ENCODE measurements around the gene COL13A1. TPM values are rescaled to one million over a fixed set of nuclear protein-coding genes. Genes with fewer than 3 reads are reported as not detected.

Gene COL13A1
- polyA plus RNA-seq, 1 donor: 9.6 TPM

GRCh38 chr10:69968830-69969229 lies 167.1 kb downstream of the COL13A1 start:
- no peak overlapping the region for H3K4me3 ChIP-seq (ENCODE audit: low read length)
- peak; percentile 5 to 14 for DNase-seq
- 80% methylated on average over 1 of the region's 3 CpGs for WGBS (ENCODE audit: insufficient coverage, low lambda C conversion rate)

DNA sequence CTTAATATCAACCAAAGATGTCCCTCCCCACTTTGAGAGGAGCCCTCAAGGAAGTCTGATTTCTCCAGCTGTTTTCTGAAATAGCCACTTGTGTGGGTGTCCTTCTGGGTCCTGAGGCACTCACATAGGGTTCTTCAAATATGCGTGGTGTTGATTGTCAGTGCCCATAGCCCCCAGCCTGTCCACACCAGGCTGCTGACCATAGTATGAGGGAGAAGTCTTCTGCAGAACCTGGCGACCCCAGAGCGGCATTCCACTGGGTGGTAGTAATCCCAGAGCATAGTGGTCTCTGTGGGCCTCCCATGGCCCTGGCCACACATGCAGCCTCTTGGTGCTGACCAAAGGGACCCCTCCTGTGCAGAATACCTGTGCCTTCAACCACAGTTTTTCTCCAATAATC lies 168.3 kb downstream of the COL13A1 start:
- no CpG with 5 or more reads among the region's 3 CpGs for WGBS (ENCODE audit: insufficient coverage, low lambda C conversion rate)
- no peak for DNase-seq

More at GRCh38 chr10:69968830-69969229, 167.1 kb downstream of the COL13A1 start:
- no peaks in the 10 kb centered on the region for H3K9me3 ChIP-seq (ENCODE audit: control insufficient read depth, low read depth, low read length)
- no peak overlapping the region for H3K27ac ChIP-seq (ENCODE audit: low read length)
- H3K27me3 ChIP-seq (ENCODE audit: control insufficient read depth, insufficient read depth, low read length): peaks cover 6% of the 10 kb centered on the region
- no peaks in the 10 kb centered on the region for H3K36me3 ChIP-seq (ENCODE audit: control insufficient read depth, insufficient read depth, low read length)
- no peaks in the 10 kb centered on the region for H3K4me1 ChIP-seq (ENCODE audit: control insufficient read depth, insufficient read depth, low read length)

DNA sequence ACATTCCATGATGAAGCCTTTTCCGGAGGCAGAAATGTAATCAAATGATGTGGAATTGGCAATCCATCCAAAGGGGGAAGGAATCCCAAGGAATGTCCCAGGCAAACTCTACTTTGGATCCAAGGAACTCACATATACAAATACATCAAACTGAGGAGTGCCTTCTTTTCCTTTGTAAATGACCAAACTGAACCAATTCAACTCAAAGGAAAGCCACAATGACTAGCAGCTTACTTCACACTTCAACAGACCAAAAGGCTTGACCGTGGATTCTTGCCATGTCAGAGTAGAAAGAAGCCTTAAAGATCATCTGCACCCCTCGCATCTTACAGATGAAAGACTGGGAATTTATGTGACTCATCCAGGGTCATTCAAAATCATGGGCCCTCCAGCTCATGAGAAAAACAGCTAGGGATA lies 171.3 kb downstream of the COL13A1 start:
- no peak for DNase-seq
- Histone ChIP-seq H3K9me3 (ENCODE audit: control insufficient read depth, low read depth, low read length) (no peaks in the 10 kb centered on the region), H3K27me3 (ENCODE audit: control insufficient read depth, insufficient read depth, low read length) (peaks cover 6% of the 10 kb centered on the region), H3K27ac (ENCODE audit: low read length) (no peak overlapping the region), H3K36me3 (ENCODE audit: control insufficient read depth, insufficient read depth, low read length) (no peaks in the 10 kb centered on the region), H3K4me3 (ENCODE audit: low read length) (no peak overlapping the region), H3K4me1 (ENCODE audit: control insufficient read depth, insufficient read depth, low read length) (no peaks in the 10 kb centered on the region)
- WGBS (ENCODE audit: insufficient coverage, low lambda C conversion rate): no CpG with 5 or more reads among the region's 3 CpGs

More for the DNA sequence above, 168.3 kb downstream of the COL13A1 start:
- Histone ChIP-seq H3K36me3 (ENCODE audit: control insufficient read depth, insufficient read depth, low read length) (no peaks in the 10 kb centered on the region), H3K27ac (ENCODE audit: low read length) (no peak overlapping the region), H3K9me3 (ENCODE audit: control insufficient read depth, low read depth, low read length) (no peaks in the 10 kb centered on the region), H3K4me3 (ENCODE audit: low read length) (no peak overlapping the region), H3K27me3 (ENCODE audit: control insufficient read depth, insufficient read depth, low read length) (peaks cover 6% of the 10 kb centered on the region), H3K4me1 (ENCODE audit: control insufficient read depth, insufficient read depth, low read length) (no peaks in the 10 kb centered on the region)

DNA sequence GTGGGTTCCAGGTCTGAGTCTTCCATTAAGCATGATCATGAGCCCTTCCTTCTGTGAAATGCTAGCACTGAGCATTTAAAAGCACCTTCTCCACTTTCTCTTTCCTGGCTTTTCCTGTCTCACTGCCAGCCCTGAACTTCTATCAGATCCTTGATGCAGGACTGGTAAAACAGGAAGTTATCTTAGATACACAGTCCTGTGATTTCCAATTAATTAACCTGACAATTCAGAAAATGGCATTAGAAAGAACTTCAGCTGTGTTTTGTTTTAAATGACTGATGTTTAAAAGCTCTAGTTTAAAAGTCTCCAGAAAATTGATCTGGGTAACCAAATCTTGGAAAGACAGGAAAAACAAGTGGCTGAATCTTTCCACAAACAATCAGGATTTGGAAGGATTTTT lies 172.0 kb downstream of the COL13A1 start:
- Histone ChIP-seq H3K27ac (ENCODE audit: low read length) (no peak overlapping the region), H3K9me3 (ENCODE audit: control insufficient read depth, low read depth, low read length) (no peaks in the 10 kb centered on the region), H3K4me1 (ENCODE audit: control insufficient read depth, insufficient read depth, low read length) (no peaks in the 10 kb centered on the region), H3K4me3 (ENCODE audit: low read length) (no peak overlapping the region), H3K27me3 (ENCODE audit: control insufficient read depth, insufficient read depth, low read length) (peaks cover 6% of the 10 kb centered on the region), H3K36me3 (ENCODE audit: control insufficient read depth, insufficient read depth, low read length) (no peaks in the 10 kb centered on the region)
- no peak for DNase-seq

DNA sequence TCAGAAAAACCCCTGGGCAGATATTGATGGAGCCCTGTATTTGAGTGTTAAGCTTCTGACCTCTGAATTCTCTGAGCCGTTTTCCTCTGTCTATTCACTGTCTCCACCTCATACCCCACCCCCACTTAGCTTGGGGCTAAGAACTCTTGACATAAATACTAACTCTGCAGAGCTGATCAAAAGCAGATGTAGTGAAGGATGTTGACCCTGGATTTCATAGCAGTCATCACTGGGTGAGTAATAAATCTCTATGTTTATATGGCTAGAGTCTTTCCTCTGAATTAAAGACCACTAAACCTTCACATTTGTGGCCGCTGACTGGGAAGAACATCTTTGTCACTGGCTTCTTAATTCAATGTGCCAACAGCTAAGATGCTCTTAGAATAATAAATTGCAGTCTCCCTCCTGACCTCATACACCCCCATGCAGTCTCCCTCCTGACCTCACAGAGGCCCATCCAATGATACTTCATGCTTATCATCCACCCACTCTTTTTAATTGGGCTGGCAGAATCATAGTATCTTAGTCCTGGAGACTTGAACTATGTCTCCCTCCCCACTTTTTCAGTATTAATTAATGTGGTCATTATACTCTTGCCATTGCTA lies 172.9 kb downstream of the COL13A1 start:
- peaks cover 6% of the 10 kb centered on the region for H3K27me3 ChIP-seq (ENCODE audit: control insufficient read depth, insufficient read depth, low read length)
- no CpG with 5 or more reads among the region's 2 CpGs for WGBS (ENCODE audit: insufficient coverage, low lambda C conversion rate)
- H3K27ac ChIP-seq (ENCODE audit: low read length): no peak overlapping the region
- H3K36me3 ChIP-seq (ENCODE audit: control insufficient read depth, insufficient read depth, low read length): no peaks in the 10 kb centered on the region
- H3K9me3 ChIP-seq (ENCODE audit: control insufficient read depth, low read depth, low read length): peaks cover under 1% of the 10 kb centered on the region
- no peak overlapping the region for H3K4me3 ChIP-seq (ENCODE audit: low read length)
- no peaks in the 10 kb centered on the region for H3K4me1 ChIP-seq (ENCODE audit: control insufficient read depth, insufficient read depth, low read length)
- DNase-seq: no peak

DNA sequence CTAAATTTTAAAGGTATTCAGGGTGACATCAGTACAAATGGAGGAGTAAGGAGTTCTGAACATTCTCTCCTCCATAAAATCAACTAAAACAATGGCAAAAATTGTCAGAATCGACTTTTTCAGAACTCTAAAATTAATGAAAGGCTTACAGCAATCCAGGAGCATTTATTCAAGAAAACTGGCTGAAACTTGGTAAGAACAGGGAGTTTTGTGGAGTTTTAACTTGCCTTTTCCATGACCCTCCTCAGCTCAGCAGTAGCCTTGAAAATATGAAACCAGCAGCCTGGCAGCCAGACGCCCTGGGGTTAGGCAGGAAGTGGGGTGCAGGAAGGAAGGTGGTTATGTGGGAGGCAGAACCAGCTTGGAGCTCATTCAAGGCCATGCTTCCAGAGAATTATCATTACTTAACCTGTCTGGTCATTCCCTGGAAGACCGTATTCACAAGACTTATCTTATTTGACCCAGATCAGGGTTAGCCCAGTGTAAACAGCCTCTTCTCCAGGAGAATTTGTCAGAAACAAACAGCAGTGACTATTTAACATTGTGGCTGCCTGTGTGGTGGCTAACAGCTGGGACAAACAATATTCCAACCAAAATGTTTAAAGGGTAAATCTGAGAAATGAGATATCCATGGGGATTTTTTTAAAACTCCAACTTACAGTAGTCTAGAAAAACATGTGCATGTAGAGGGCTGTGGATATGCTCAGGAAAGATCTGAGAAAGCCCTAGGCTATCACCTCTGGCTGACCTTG lies 175.3 kb downstream of the COL13A1 start:
- Histone ChIP-seq H3K9me3 (ENCODE audit: control insufficient read depth, low read depth, low read length) (peaks cover 6% of the 10 kb centered on the region), H3K4me3 (ENCODE audit: low read length) (no peak overlapping the region), H3K36me3 (ENCODE audit: control insufficient read depth, insufficient read depth, low read length) (no peaks in the 10 kb centered on the region), H3K4me1 (ENCODE audit: control insufficient read depth, insufficient read depth, low read length) (no peaks in the 10 kb centered on the region), H3K27ac (ENCODE audit: low read length) (no peak overlapping the region), H3K27me3 (ENCODE audit: control insufficient read depth, insufficient read depth, low read length) (peaks cover 10% of the 10 kb centered on the region)
- no CpG with 5 or more reads among the region's 3 CpGs for WGBS (ENCODE audit: insufficient coverage, low lambda C conversion rate)
- no peak for DNase-seq

DNA sequence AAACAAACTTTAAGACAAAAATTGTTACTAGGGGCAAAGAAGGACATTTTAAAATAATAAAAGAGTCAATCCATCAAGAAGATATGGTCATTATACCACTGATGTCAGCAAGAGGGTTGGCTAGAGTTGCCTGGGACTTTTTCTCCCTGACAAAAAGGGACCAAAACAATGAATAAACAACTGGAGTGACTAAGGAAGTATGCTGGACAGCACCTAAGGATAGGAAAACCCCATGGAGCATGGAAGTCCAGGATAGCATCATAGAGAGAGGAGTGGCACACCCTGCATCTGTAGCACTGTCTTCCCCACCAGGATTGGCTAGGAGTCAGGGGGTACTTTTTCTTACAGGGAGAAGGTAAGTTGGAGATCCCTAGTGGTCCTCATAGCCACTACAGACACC lies 177.5 kb downstream of the COL13A1 start:
- peaks cover 6% of the 10 kb centered on the region for H3K9me3 ChIP-seq (ENCODE audit: control insufficient read depth, low read depth, low read length)
- H3K4me1 ChIP-seq (ENCODE audit: control insufficient read depth, insufficient read depth, low read length): no peaks in the 10 kb centered on the region
- no peaks in the 10 kb centered on the region for H3K36me3 ChIP-seq (ENCODE audit: control insufficient read depth, insufficient read depth, low read length)
- no peak overlapping the region for H3K4me3 ChIP-seq (ENCODE audit: low read length)
- no peak overlapping the region for H3K27ac ChIP-seq (ENCODE audit: low read length)
- DNase-seq: no peak
- peaks cover 4% of the 10 kb centered on the region for H3K27me3 ChIP-seq (ENCODE audit: control insufficient read depth, insufficient read depth, low read length)

DNA sequence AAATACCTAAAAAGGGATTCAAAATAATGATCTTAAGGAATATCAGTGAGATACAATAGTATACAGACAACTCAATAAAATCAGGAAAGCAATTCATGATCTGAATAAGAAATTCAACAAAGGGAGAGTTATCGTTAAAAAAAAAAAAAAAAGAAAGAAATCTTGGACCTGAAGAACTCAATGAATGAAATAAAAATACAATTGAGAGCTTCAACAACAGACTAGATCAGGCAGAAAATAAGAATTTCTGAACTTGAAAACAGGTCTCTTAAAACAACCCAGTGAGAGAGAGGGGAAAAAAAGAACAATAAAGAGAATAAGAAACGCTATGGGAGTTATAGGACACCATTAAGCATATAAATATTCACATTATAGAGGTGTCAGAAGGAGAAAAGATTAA lies 179.0 kb downstream of the COL13A1 start:
- no peak for DNase-seq
- H3K27me3 ChIP-seq (ENCODE audit: control insufficient read depth, insufficient read depth, low read length): peaks cover 7% of the 10 kb centered on the region
- H3K4me1 ChIP-seq (ENCODE audit: control insufficient read depth, insufficient read depth, low read length): no peaks in the 10 kb centered on the region
- H3K4me3 ChIP-seq (ENCODE audit: low read length): no peak overlapping the region
- H3K9me3 ChIP-seq (ENCODE audit: control insufficient read depth, low read depth, low read length): peaks cover 6% of the 10 kb centered on the region
- no peaks in the 10 kb centered on the region for H3K36me3 ChIP-seq (ENCODE audit: control insufficient read depth, insufficient read depth, low read length)
- 100% methylated on average over 1 of the region's 2 CpGs for WGBS (ENCODE audit: insufficient coverage, low lambda C conversion rate)
- H3K27ac ChIP-seq (ENCODE audit: low read length): no peak overlapping the region

DNA sequence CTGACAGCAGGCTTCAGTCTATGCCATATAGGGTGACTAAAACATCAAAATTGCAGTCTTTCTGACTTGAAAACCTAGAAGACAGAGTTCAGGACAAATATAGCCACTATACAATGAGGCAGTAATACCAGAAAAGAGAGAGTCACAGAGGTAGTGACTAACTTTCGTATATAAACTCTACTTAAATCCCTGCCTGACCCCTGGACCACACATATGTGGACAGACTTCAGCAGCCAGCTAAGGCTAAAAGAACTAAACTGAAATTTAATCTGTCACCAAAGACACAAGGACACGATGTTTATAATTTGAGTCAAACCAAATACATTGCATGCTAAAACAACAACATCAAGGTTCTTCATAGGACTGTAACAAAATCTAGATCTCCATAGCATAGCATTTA lies 186.4 kb downstream of the COL13A1 start:
- no peak overlapping the region for H3K27ac ChIP-seq (ENCODE audit: low read length)
- DNase-seq: no peak
- peaks cover 12% of the 10 kb centered on the region for H3K27me3 ChIP-seq (ENCODE audit: control insufficient read depth, insufficient read depth, low read length)
- H3K36me3 ChIP-seq (ENCODE audit: control insufficient read depth, insufficient read depth, low read length): no peaks in the 10 kb centered on the region
- no peaks in the 10 kb centered on the region for H3K9me3 ChIP-seq (ENCODE audit: control insufficient read depth, low read depth, low read length)
- no peaks in the 10 kb centered on the region for H3K4me1 ChIP-seq (ENCODE audit: control insufficient read depth, insufficient read depth, low read length)
- no CpG with 5 or more reads among the region's 2 CpGs for WGBS (ENCODE audit: insufficient coverage, low lambda C conversion rate)
- H3K4me3 ChIP-seq (ENCODE audit: low read length): no peak overlapping the region

- H3K27ac ChIP-seq (ENCODE audit: low read length): no peak overlapping the region
- 33% methylated on average over 1 of the region's 2 CpGs for WGBS (ENCODE audit: insufficient coverage, low lambda C conversion rate)
- no peak overlapping the region for H3K4me3 ChIP-seq (ENCODE audit: low read length)
- H3K9me3 ChIP-seq (ENCODE audit: control insufficient read depth, low read depth, low read length): no peaks in the 10 kb centered on the region
- no peaks in the 10 kb centered on the region for H3K36me3 ChIP-seq (ENCODE audit: control insufficient read depth, insufficient read depth, low read length)
- no peak for DNase-seq
- H3K4me1 ChIP-seq (ENCODE audit: control insufficient read depth, insufficient read depth, low read length): no peaks in the 10 kb centered on the region
- peaks cover 12% of the 10 kb centered on the region for H3K27me3 ChIP-seq (ENCODE audit: control insufficient read depth, insufficient read depth, low read length)
Measured at GRCh38 chr10:69991151-69991550, 189.4 kb downstream of the COL13A1 start.

- H3K27me3 ChIP-seq (ENCODE audit: control insufficient read depth, insufficient read depth, low read length): peaks cover 6% of the 10 kb centered on the region
- H3K4me1 ChIP-seq (ENCODE audit: control insufficient read depth, insufficient read depth, low read length): no peaks in the 10 kb centered on the region
- no peaks in the 10 kb centered on the region for H3K36me3 ChIP-seq (ENCODE audit: control insufficient read depth, insufficient read depth, low read length)
- no peak overlapping the region for H3K27ac ChIP-seq (ENCODE audit: low read length)
- peak; percentile 4 to 22 for DNase-seq
- no peak overlapping the region for H3K4me3 ChIP-seq (ENCODE audit: low read length)
- no CpG with 5 or more reads among the region's 2 CpGs for WGBS (ENCODE audit: insufficient coverage, low lambda C conversion rate)
- H3K9me3 ChIP-seq (ENCODE audit: control insufficient read depth, low read depth, low read length): no peaks in the 10 kb centered on the region
Measured at GRCh38 chr10:69994262-69994661, 192.6 kb downstream of the COL13A1 start.

Data from large intestine (tissue), 3 donors.